K562 (cell line): ENCODE measurements around the gene FANCF. TPM values are rescaled to one million over a fixed set of nuclear protein-coding genes. Genes with fewer than 3 reads are reported as not detected.

Source experiments
- ATAC-seq: fragments of 200-7000 bp; cut with Tn5 transposase; 3 replicates; pipeline ENCODE4 v1.9.1; 2020; ENCODE audit warnings: moderate library complexity
- BruUV-seq: library from RNA; stranded (reverse); fragments of 400-500 nt; replicated peaks from 2 replicates; lab custom pipeline; 2021; lab: Mats Ljungman, UMichigan
- CTCF ChIA-PET: fragments of 300-600 bp; formaldehyde crosslinking; extraction: SDS; loops from one replicate; lab custom pipeline; 2021; ENCODE audit warnings: low intra/inter-chr PET ratio; lab: Yijun Ruan, JAX
- POLR2A ChIA-PET: fragments of 300-600, 350-650 bp; sonication (Branson Sonifier 250); formaldehyde crosslinking; extraction: SDS; loops from one replicate; lab custom pipeline; 2021; ENCODE audit warnings: antibody characterized with exemption, inconsistent platforms; lab: Yijun Ruan, JAX
- DNase-seq, 4 experiments: peaks; one replicate each; pipeline versions ENCODE4 v3.0.0 to v3.0.0-alpha.2; 2011 to 2018; ENCODE audit warnings: low spot score in 3 of 4, mixed read lengths in 3 of 4; ENCODE audit errors: extremely low read depth in 1 of 4
- FAIRE-seq: peaks from 2 replicates; lab custom pipeline; 2011; peaks lifted over from hg19 to GRCh38; lab: Jason Lieb, UNC
- H2AFZ ChIP-seq: 2 replicates; pipeline ENCODE4 v1.6.0; 2011; ENCODE audit warnings: low read depth, low read length, control low read depth, inconsistent platforms
- H3K27ac ChIP-seq: fragments of 200-600 bp; 3 replicates; pipeline ENCODE4 v1.8.0; 2011; ENCODE audit warnings: low read depth, mild to moderate bottlenecking, control low read depth, inconsistent platforms, low read length, moderate library complexity, mixed read lengths; ENCODE audit errors: extremely low read depth
- H3K27me3 ChIP-seq, 2 experiments: fragments of 300-600 bp in 1 of 2; 2 replicates in 1 of 2; 3 replicates in 1 of 2; pipeline versions ENCODE4 v1.6.0 to v1.8.0; 2011; ENCODE audit warnings: inconsistent platforms in 2 of 2, low read length in 2 of 2, mild to moderate bottlenecking in 1 of 2, mixed read lengths in 1 of 2, moderate library complexity in 1 of 2; ENCODE audit not compliant: control insufficient read depth in 2 of 2, insufficient read depth in 2 of 2
- H3K36me3 ChIP-seq: fragments of 300-600 bp; 3 replicates; pipeline ENCODE4 v1.8.0; 2011; ENCODE audit warnings: mild to moderate bottlenecking, low read length, inconsistent platforms; ENCODE audit not compliant: control insufficient read depth, insufficient read depth
- H3K4me1 ChIP-seq, 2 experiments: fragments of 200-600 bp in 1 of 2; replicated peaks in 1 of 2; 2 replicates in 1 of 2; 3 replicates in 1 of 2; pipeline versions ENCODE4 v1.5.1 to v1.8.0; 2011; ENCODE audit warnings: inconsistent platforms in 2 of 2, low read length in 2 of 2, mild to moderate bottlenecking in 1 of 2, mixed read lengths in 1 of 2, moderate library complexity in 1 of 2; ENCODE audit not compliant: control insufficient read depth in 2 of 2, insufficient read depth in 2 of 2
- H3K4me2 ChIP-seq: 2 replicates; pipeline ENCODE4 v1.6.1; 2011; ENCODE audit warnings: low read length, control low read depth, inconsistent platforms, mixed read lengths; ENCODE audit not compliant: insufficient read depth
- H3K4me3 ChIP-seq: fragments of 200-600 bp; sonication (generic), shearing (Covaris generic); 2 replicates; pipeline ENCODE4 v1.5.1; 2016; ENCODE audit warnings: control low read depth, inconsistent platforms
- H3K79me2 ChIP-seq: fragments of 200-600 bp; 3 replicates; pipeline ENCODE4 v1.8.0; 2011; ENCODE audit warnings: low read length, inconsistent platforms; ENCODE audit not compliant: control insufficient read depth, insufficient read depth
- H3K9ac ChIP-seq, 2 experiments: 2 replicates each; pipeline versions ENCODE4 v1.6.0 to v1.6.1; 2011; ENCODE audit warnings: low read depth in 2 of 2, low read length in 2 of 2, control low read depth in 1 of 2, inconsistent platforms in 1 of 2, mild to moderate bottlenecking in 1 of 2, mixed read lengths in 1 of 2; ENCODE audit not compliant: insufficient read depth in 1 of 2
- H3K9me1 ChIP-seq: one replicate; pipeline ENCODE4 v1.6.0; 2011; ENCODE audit warnings: inconsistent platforms, mild to moderate bottlenecking, low read length, moderate library complexity; ENCODE audit not compliant: control insufficient read depth, insufficient read depth
- H3K9me3 ChIP-seq: replicated peaks from 2 replicates; pipeline ENCODE4 v1.5.1; 2011; ENCODE audit warnings: low read depth, low read length, inconsistent platforms; ENCODE audit not compliant: control insufficient read depth, insufficient read depth
- H4K20me1 ChIP-seq: replicated peaks from 2 replicates; pipeline ENCODE4 v1.6.1; 2011; ENCODE audit warnings: low read length, inconsistent platforms, mixed read lengths; ENCODE audit not compliant: control insufficient read depth, insufficient read depth
- CREBBP ChIP-seq: IDR thresholded peaks from one replicate; pipeline ENCODE4 v1.6.1; 2012; ENCODE audit warnings: low read depth, mild to moderate bottlenecking, control low read depth, inconsistent platforms, low read length
- DACH1 ChIP-seq: fragments of 450-650 bp; IDR thresholded peaks from 2 replicates; pipeline ENCODE4 v1.6.1; 2018; ENCODE audit not compliant: partially characterized antibody
- HDAC3 ChIP-seq: fragments of 450-650 bp; IDR thresholded peaks from 2 replicates; pipeline ENCODE4 v1.6.1; 2018; ENCODE audit warnings: borderline replicate concordance, mild to moderate bottlenecking, moderate library complexity; ENCODE audit not compliant: partially characterized antibody
- HMGN3 ChIP-seq: IDR thresholded peaks from 2 replicates; pipeline ENCODE4 v1.6.1; 2011; ENCODE audit warnings: borderline replicate concordance, low read depth, mild to moderate bottlenecking, mixed read lengths, low read length; ENCODE audit not compliant: insufficient read length; ENCODE audit errors: extremely low read depth
- IFI16 ChIP-seq: fragments of 250-450 bp; sonication (Bioruptor Pico); IDR thresholded peaks from 2 replicates; pipeline ENCODE4 v2.1.2; 2022; ENCODE audit warnings: mild to moderate bottlenecking, inconsistent platforms
- KDM4B ChIP-seq, 2 experiments: fragments of 450-650 bp in 1 of 2; sonication (generic) in 1 of 2; IDR thresholded peaks; 2 replicates each; pipeline ENCODE4 v1.6.1; 2016 to 2017; ENCODE audit warnings: borderline replicate concordance in 2 of 2, antibody characterized with exemption in 1 of 2, low read depth in 1 of 2, mild to moderate bottlenecking in 1 of 2
- PTTG1 ChIP-seq: fragments of 450-650 bp; IDR thresholded peaks from 2 replicates; pipeline ENCODE4 v1.6.1; 2016; ENCODE audit warnings: low read depth, mild to moderate bottlenecking, missing genetic modification characterization, missing compliant biosample characterization
- SMARCA5 ChIP-seq: fragments of 450-650 bp; IDR thresholded peaks from 2 replicates; pipeline ENCODE4 v1.6.1; 2016
- TAF9B ChIP-seq: fragments of 450-650 bp; IDR thresholded peaks from 2 replicates; pipeline ENCODE4 v1.6.1; 2018; ENCODE audit warnings: mild to moderate bottlenecking; ENCODE audit not compliant: partially characterized antibody
- ZBTB8A ChIP-seq: fragments of 450-650 bp; IDR thresholded peaks from 2 replicates; pipeline ENCODE4 v1.6.1; 2018; ENCODE audit warnings: mild to moderate bottlenecking, moderate library complexity; ENCODE audit not compliant: partially characterized antibody
- ZNF212 ChIP-seq: fragments of 450-650 bp; formaldehyde crosslinking; IDR thresholded peaks from 2 replicates; pipeline ENCODE4 v1.4.0; 2020; ENCODE audit warnings: mild to moderate bottlenecking
- ZNF324 ChIP-seq: fragments of 250-450 bp; sonication (Bioruptor Pico); IDR thresholded peaks from 2 replicates; pipeline ENCODE4 v1.4.0; 2020; ENCODE audit warnings: mild to moderate bottlenecking
- WGBS: fragments of 100-300 bp; shearing (Covaris generic); methylation state at CpG from one replicate; pipeline ENCODE4 v1.1.6; 2016; ENCODE audit warnings: low coverage, mixed read lengths; ENCODE audit not compliant: insufficient coverage; ENCODE audit errors: missing lambda C conversion rate; 5-methylcytosine and 5-hydroxymethylcytosine counted together
- in situ Hi-C: fragments of 300-500 bp; cut with MboI; formaldehyde crosslinking; loops from 4 replicates; pipeline ENCODE4 v1.15.0; 2018; ENCODE audit warnings: inconsistent platforms, mixed read lengths
- intact Hi-C: fragments of 100-400 bp; cut with micrococcal nuclease; formaldehyde crosslinking; loops from 2 replicates; pipeline ENCODE4 v1.14.2; 2022
- polyA plus RNA-seq, 8 experiments: library from polyadenylated mRNA; depleted of rRNA in 4 of 8; stranded (reverse) in 5 of 8; unstranded in 3 of 8; fragments of >200 nt; fragmentation: Nextera tagmentation in 2 of 8; fragmentation: Illumina TruSeq in 1 of 8; extraction: Ambion mirVana in 2 of 8; extraction: Trizol in 1 of 8; gene quantifications; 2 replicates each; pipeline versions ENCODE4 v1.2.1 to v1.2.3, GENCODE V29; 2011 to 2014; ENCODE audit warnings: inconsistent platforms in 1 of 8, missing spikeins in 1 of 8
- total RNA-seq, 7 experiments: library from RNA; depleted of rRNA in 6 of 7; stranded (reverse); fragments of >200 nt in 6 of 7; fragmentation: Illumina TruSeq in 2 of 7; extraction: Trizol in 2 of 7; gene quantifications; 2 replicates each; pipeline versions ENCODE4 v1.2.1 to v1.2.3, GENCODE V29; 2011 to 2021; ENCODE audit warnings: low replicate concordance in 1 of 7
- TF ChIP-seq, protein P1 (sequence below): fragments of 250-450 bp; sonication (Bioruptor Pico); IDR thresholded peaks from 2 replicates; pipeline ENCODE4 v1.5.0; 2021
- TF ChIP-seq, protein P2 (sequence below): fragments of 450-650 bp; IDR thresholded peaks from 2 replicates; pipeline ENCODE4 v1.7.0; 2016; ENCODE audit warnings: borderline replicate concordance
- TF ChIP-seq, protein P3 (sequence below): fragments of 250-450 bp; sonication (Bioruptor Pico); IDR thresholded peaks from 2 replicates; pipeline ENCODE4 v1.4.0; 2020; ENCODE audit warnings: mild to moderate bottlenecking, moderate library complexity
- TF ChIP-seq, protein P4 (sequence below): fragments of 250-450 bp; sonication (Bioruptor Pico); IDR thresholded peaks from 2 replicates; pipeline ENCODE4 v1.8.0; 2021; ENCODE audit warnings: moderate library complexity, mild to moderate bottlenecking, inconsistent platforms

Gene FANCF
- total and polyA plus RNA-seq, 9 of the 15 experiments (the other 6 are each of a cell fraction or from before 2014, with no cell fraction given), result 0.99 to 10.3 (median 7.5) TPM

DNA sequence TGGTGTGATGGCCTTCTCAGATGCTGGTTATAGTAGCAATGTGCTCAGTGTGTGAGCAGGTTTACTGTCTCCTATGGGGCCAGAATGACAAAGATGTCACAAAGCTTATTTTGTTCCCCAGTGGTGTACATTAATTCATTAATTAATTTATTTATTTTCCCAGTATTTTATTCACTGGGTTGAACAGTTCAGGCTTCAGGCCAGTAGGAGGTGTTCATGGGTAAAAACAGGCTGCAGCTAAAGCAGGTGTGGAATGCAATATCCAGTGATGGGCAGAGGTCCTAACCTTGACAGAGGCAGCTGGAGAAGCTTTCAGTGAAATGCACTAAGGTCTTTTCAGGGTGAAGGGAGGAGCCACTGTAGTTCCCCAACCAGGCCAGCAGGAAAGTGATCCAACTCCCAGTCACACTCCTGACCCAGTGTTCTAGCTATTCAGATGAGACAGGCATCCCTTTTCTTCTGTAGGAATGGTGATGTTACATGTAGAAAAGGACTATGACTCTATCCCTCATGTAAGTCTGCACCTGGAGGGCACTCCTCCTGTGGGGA, 7.8 kb upstream of the FANCF start (continued):
- TF ChIP-seq TAF9B (no peak), HMGN3 (no peak), KDM4B (IDR thresholded peaks at IDR 0.05; ENCODE audit: borderline replicate concordance in 2 of 2, low read depth in 1 of 2) (no peak), IFI16 (CRISPR knock-in tag) (no peak), ZNF324 (CRISPR knock-in tag) (no peak)

DNA sequence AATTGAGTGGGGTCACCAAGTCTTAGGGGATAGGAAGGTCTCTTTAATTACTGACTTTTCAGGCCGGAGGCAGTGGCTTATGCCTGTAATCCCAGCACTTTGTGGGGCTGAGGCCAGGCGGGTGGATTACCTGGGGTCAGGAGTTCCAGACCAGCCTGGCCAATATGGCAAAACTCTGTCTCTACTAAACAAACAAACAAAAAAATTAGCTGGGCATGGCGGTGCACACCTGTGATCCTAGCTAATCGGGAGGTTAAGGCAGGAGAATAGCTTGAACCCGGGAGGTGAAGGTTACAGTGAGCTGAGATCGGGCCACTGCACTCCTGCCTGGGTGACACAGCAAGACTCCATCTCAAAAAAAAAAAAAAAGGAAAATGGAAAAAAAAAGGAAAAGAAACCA, 1.8 kb upstream of the FANCF start:
- Histone ChIP-seq H3K9me3 (no peaks in the 10 kb centered on the region), H2AFZ (no peak overlapping the region), H3K79me2 (peaks cover 27% of the 10 kb centered on the region), H4K20me1 (no peaks in the 10 kb centered on the region), H3K9ac (no peak overlapping the region), H3K27ac (no peak overlapping the region), H3K4me2 (no peak overlapping the region), H3K9me1 (no peaks in the 10 kb centered on the region), H3K4me3 (no peak overlapping the region), H3K27me3 (no peaks in the 10 kb centered on the region), H3K4me1 (peaks cover 0 to 8% of the 10 kb centered on the region in 2 experiments; a peak in 1 of 5 replicates), H3K36me3 (no peaks in the 10 kb centered on the region)
- WGBS, result 79% methylated on average over 6 of the region's 6 CpGs
- in situ Hi-C loops, result no loop called here
- no peak for ATAC-seq
- intact Hi-C loops, result no loop called here
- ChIA-PET POLR2A (no interaction called here), CTCF (no interaction called here)
- no peak for DNase-seq
- no peak for FAIRE-seq
- no TSS peak for BruUV-seq
- TF ChIP-seq ZBTB8A (no peak), CREBBP (no peak), PTTG1 (tag) (no peak), SMARCA5 (no peak), ZNF212 (CRISPR knock-in tag) (no peak), HDAC3 (no peak), DACH1 (no peak)
- TF ChIP-seq, protein P1, sequence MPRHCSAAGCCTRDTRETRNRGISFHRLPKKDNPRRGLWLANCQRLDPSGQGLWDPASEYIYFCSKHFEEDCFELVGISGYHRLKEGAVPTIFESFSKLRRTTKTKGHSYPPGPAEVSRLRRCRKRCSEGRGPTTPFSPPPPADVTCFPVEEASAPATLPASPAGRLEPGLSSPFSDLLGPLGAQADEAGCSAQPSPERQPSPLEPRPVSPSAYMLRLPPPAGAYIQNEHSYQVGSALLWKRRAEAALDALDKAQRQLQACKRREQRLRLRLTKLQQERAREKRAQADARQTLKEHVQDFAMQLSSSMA (CRISPR knock-in tag), result no peak
- TF ChIP-seq, protein P2, sequence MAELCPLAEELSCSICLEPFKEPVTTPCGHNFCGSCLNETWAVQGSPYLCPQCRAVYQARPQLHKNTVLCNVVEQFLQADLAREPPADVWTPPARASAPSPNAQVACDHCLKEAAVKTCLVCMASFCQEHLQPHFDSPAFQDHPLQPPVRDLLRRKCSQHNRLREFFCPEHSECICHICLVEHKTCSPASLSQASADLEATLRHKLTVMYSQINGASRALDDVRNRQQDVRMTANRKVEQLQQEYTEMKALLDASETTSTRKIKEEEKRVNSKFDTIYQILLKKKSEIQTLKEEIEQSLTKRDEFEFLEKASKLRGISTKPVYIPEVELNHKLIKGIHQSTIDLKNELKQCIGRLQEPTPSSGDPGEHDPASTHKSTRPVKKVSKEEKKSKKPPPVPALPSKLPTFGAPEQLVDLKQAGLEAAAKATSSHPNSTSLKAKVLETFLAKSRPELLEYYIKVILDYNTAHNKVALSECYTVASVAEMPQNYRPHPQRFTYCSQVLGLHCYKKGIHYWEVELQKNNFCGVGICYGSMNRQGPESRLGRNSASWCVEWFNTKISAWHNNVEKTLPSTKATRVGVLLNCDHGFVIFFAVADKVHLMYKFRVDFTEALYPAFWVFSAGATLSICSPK, result no peak
- TF ChIP-seq, protein P3, sequence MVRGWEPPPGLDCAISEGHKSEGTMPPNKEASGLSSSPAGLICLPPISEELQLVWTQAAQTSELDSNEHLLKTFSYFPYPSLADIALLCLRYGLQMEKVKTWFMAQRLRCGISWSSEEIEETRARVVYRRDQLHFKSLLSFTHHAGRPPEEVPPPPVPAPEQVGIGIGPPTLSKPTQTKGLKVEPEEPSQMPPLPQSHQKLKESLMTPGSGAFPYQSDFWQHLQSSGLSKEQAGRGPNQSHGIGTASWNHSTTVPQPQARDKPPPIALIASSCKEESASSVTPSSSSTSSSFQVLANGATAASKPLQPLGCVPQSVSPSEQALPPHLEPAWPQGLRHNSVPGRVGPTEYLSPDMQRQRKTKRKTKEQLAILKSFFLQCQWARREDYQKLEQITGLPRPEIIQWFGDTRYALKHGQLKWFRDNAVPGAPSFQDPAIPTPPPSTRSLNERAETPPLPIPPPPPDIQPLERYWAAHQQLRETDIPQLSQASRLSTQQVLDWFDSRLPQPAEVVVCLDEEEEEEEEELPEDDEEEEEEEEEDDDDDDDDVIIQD, result no peak
- TF ChIP-seq, protein P4, sequence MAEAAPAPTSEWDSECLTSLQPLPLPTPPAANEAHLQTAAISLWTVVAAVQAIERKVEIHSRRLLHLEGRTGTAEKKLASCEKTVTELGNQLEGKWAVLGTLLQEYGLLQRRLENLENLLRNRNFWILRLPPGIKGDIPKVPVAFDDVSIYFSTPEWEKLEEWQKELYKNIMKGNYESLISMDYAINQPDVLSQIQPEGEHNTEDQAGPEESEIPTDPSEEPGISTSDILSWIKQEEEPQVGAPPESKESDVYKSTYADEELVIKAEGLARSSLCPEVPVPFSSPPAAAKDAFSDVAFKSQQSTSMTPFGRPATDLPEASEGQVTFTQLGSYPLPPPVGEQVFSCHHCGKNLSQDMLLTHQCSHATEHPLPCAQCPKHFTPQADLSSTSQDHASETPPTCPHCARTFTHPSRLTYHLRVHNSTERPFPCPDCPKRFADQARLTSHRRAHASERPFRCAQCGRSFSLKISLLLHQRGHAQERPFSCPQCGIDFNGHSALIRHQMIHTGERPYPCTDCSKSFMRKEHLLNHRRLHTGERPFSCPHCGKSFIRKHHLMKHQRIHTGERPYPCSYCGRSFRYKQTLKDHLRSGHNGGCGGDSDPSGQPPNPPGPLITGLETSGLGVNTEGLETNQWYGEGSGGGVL (CRISPR knock-in tag), result no peak
